ENCODE measurements around the gene SYT13.

DNA sequence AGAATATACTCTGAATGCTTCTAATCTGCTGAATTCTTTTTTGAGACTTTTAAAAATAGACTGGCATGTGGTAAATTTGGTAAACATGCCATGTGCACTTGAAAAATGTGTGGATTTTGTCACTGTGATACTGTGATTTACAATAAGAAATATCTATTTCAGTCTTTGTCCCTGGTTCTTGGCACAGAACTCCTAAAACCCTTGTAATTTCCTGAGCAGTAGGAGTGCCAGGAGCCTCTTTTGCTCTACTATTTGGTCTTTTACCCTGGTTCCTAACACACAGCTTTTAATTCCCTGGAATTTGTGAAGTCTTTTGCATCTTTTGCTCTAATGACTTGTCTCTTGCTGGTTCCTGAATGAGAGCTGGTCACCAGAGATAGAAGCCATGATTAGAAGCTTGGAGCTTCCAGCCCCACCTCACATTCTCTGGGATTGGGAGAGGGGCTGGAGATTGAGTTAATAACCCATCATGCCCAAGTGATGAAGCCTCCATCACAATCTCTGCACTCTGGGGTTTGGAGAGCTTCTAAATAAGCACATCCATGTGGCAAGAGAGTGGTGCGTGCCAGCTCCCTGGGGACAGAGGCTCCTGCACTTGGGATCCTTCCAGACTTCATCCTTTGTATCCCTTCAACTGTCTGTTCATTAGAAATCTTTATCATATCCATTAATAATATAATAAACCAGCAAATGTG lies 27.2 kb upstream of the SYT13 start:
- TF ChIP-seq POLR2A (IDR thresholded peaks at IDR 0.05; ENCODE audit: low read depth), result no peak
- TF ChIP-seq, protein P1, sequence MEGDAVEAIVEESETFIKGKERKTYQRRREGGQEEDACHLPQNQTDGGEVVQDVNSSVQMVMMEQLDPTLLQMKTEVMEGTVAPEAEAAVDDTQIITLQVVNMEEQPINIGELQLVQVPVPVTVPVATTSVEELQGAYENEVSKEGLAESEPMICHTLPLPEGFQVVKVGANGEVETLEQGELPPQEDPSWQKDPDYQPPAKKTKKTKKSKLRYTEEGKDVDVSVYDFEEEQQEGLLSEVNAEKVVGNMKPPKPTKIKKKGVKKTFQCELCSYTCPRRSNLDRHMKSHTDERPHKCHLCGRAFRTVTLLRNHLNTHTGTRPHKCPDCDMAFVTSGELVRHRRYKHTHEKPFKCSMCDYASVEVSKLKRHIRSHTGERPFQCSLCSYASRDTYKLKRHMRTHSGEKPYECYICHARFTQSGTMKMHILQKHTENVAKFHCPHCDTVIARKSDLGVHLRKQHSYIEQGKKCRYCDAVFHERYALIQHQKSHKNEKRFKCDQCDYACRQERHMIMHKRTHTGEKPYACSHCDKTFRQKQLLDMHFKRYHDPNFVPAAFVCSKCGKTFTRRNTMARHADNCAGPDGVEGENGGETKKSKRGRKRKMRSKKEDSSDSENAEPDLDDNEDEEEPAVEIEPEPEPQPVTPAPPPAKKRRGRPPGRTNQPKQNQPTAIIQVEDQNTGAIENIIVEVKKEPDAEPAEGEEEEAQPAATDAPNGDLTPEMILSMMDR (IDR thresholded peaks at IDR 0.05), result no peak
- TF ChIP-seq POLR2AphosphoS5 (IDR thresholded peaks at IDR 0.05), result no peak

Data from esophagus muscularis mucosa (tissue), 3 donors.